ENCODE measurements around the gene RSRC1. TPM values are rescaled to one million over a fixed set of nuclear protein-coding genes. Genes with fewer than 3 reads are reported as not detected.

The RSRC1 gene
- total RNA-seq, 1 experiment from 2014 or later: 37.9 TPM

GRCh38 chr3:158447408-158447807 is 337.5 kb downstream of the RSRC1 start:
- Mint-ChIP-seq H3K27ac (no peak overlapping the region), H3K4me1 (no peaks in the 10 kb centered on the region), H3K36me3 (ENCODE audit: insufficient read depth in 1 of 3, low read depth in 3 of 3) (no peaks in the 10 kb centered on the region), H3K27me3 (ENCODE audit: low read depth) (no peaks in the 10 kb centered on the region), H3K9me3 (no peaks in the 10 kb centered on the region), H3K4me3 (no peak overlapping the region)
- no peaks in the 10 kb centered on the region for H3K4me1 ChIP-seq (ENCODE audit: insufficient read depth, low read length)
- TF ChIP-seq, protein P1, sequence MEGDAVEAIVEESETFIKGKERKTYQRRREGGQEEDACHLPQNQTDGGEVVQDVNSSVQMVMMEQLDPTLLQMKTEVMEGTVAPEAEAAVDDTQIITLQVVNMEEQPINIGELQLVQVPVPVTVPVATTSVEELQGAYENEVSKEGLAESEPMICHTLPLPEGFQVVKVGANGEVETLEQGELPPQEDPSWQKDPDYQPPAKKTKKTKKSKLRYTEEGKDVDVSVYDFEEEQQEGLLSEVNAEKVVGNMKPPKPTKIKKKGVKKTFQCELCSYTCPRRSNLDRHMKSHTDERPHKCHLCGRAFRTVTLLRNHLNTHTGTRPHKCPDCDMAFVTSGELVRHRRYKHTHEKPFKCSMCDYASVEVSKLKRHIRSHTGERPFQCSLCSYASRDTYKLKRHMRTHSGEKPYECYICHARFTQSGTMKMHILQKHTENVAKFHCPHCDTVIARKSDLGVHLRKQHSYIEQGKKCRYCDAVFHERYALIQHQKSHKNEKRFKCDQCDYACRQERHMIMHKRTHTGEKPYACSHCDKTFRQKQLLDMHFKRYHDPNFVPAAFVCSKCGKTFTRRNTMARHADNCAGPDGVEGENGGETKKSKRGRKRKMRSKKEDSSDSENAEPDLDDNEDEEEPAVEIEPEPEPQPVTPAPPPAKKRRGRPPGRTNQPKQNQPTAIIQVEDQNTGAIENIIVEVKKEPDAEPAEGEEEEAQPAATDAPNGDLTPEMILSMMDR (conservative IDR thresholded peaks at IDR 0.05): no peak
- H2BK12ac ChIP-seq (ENCODE audit: insufficient read length, low read depth, low read length): no peak overlapping the region
- no peak overlapping the region for H3K27ac ChIP-seq (ENCODE audit: insufficient read length, low read depth, low read length)
- H3K23me2 ChIP-seq (ENCODE audit: insufficient read length, low read depth, low read length, poor library complexity, severe bottlenecking): no peaks in the 10 kb centered on the region
- H4K91ac ChIP-seq (ENCODE audit: insufficient read length, low read depth, low read length): no peak overlapping the region
- no peak overlapping the region for H3K18ac ChIP-seq (ENCODE audit: insufficient read length, low read depth, low read length)
- H2AFZ ChIP-seq (ENCODE audit: low read length): no peak overlapping the region
- no peak overlapping the region for H2BK20ac ChIP-seq (ENCODE audit: low read depth, low read length, poor library complexity, severe bottlenecking)
- no peak overlapping the region for H2AK5ac ChIP-seq (ENCODE audit: insufficient read length, low read length)
- H4K20me1 ChIP-seq (ENCODE audit: control insufficient read depth, insufficient read depth, insufficient read length): no peaks in the 10 kb centered on the region
- H4K8ac ChIP-seq (replicated peaks; ENCODE audit: insufficient read length, low read depth, low read length): no peak overlapping the region
- no peak for DNase-seq
- no peak overlapping the region for H2BK5ac ChIP-seq (ENCODE audit: insufficient read length, low read length)
- H3K79me2 ChIP-seq (ENCODE audit: insufficient read depth, low read length): no peaks in the 10 kb centered on the region
- H3K79me1 ChIP-seq (ENCODE audit: insufficient read depth, low read depth, low read length, poor library complexity, severe bottlenecking): no peaks in the 10 kb centered on the region
- H3T11ph ChIP-seq (ENCODE audit: low read length): no peak overlapping the region
- no peak overlapping the region for H2BK120ac ChIP-seq (ENCODE audit: low read depth, low read length, poor library complexity, severe bottlenecking)
- H3K4me2 ChIP-seq (ENCODE audit: insufficient read depth, insufficient read length, low read length): no peak overlapping the region
- H3K23ac ChIP-seq (ENCODE audit: insufficient read length, low read depth, low read length): no peak overlapping the region
- H2BK15ac ChIP-seq (ENCODE audit: low read depth, low read length): no peak overlapping the region
- no peak overlapping the region for H3K9ac ChIP-seq (ENCODE audit: extremely low read depth, insufficient read length, low read length)
- no peak overlapping the region for H3K14ac ChIP-seq (ENCODE audit: insufficient read depth, low read length)
- H3K56ac ChIP-seq (ENCODE audit: insufficient read length, low read depth, low read length): no peak overlapping the region
- no peak overlapping the region for H4K5ac ChIP-seq (ENCODE audit: insufficient read length, low read depth, low read length)
- no peaks in the 10 kb centered on the region for H3K27me3 ChIP-seq (ENCODE audit: insufficient read depth, low read length)
- no peak overlapping the region for H3K4ac ChIP-seq (ENCODE audit: low read depth, low read length)
- no peaks in the 10 kb centered on the region for H3K9me3 ChIP-seq (ENCODE audit: control insufficient read depth, low read depth, low read length)
